ENCODE data around the gene ARHGEF25. TPM values are rescaled to one million over a fixed set of nuclear protein-coding genes. Genes with fewer than 3 reads are reported as not detected.

Gene ARHGEF25
- total RNA-seq, 2 donors from 2014 or later: 2.4 to 12.8 TPM

- Histone ChIP-seq H3K27ac (no peak overlapping the region), H3K4me1 (no peaks in the 10 kb centered on the region), H3K9ac (ENCODE audit: low read depth in 2 of 2, low read length in 2 of 2) (no peak overlapping the region), H3K36me3 (no peaks in the 10 kb centered on the region), H3K9me3 (no peaks in the 10 kb centered on the region), H3K4me3 (no peak overlapping the region), H3K27me3 (no peaks in the 10 kb centered on the region)
- no peak for TF ChIP-seq CTCF (IDR thresholded peaks at IDR 0.05)
- intact Hi-C loops (cut with DNase I): no loop called here
- no peak for DNase-seq
Measured at GRCh38 chr12:57579011-57579410, 32.2 kb upstream of the ARHGEF25 start.

- Histone ChIP-seq H3K27me3 (no peaks in the 10 kb centered on the region), H3K36me3 (no peaks in the 10 kb centered on the region), H3K4me3 (no peak overlapping the region), H3K27ac (no peak overlapping the region), H3K9ac (ENCODE audit: low read depth in 2 of 2, low read length in 2 of 2) (no peak overlapping the region), H3K9me3 (no peaks in the 10 kb centered on the region), H3K4me1 (no peaks in the 10 kb centered on the region)
- intact Hi-C loops (cut with DNase I): loop anchor here (5.0 kb wide), 1 partner anchor 112 kb away; the partner anchor contains the start of gene OS9
- TF ChIP-seq CTCF (IDR thresholded peaks at IDR 0.05): no peak
- DNase-seq: no peak
Measured at GRCh38 chr12:57579677-57580465, 31.4 kb upstream of the ARHGEF25 start.

- Histone ChIP-seq H3K4me3 (no peak overlapping the region), H3K4me1 (no peaks in the 10 kb centered on the region), H3K36me3 (no peaks in the 10 kb centered on the region), H3K27ac (no peak overlapping the region), H3K9ac (ENCODE audit: low read depth in 2 of 2, low read length in 2 of 2) (no peak overlapping the region), H3K9me3 (no peaks in the 10 kb centered on the region), H3K27me3 (no peaks in the 10 kb centered on the region)
- no peak for DNase-seq
- TF ChIP-seq CTCF (IDR thresholded peaks at IDR 0.05): no peak
- intact Hi-C loops (cut with DNase I): loop anchor here (5.0 kb wide), 1 partner anchor 112 kb away; the partner anchor contains the start of gene OS9
Measured at GRCh38 chr12:57580466-57580795, 30.8 kb upstream of the ARHGEF25 start.

GRCh38 chr12:57581802-57582201 lies 29.4 kb upstream of the ARHGEF25 start:
- H3K9ac ChIP-seq (ENCODE audit: low read depth in 2 of 2, low read length in 2 of 2): no peak overlapping the region
- no peak overlapping the region for H3K4me3 ChIP-seq
- no peak overlapping the region for H3K27ac ChIP-seq
- TF ChIP-seq CTCF (IDR thresholded peaks at IDR 0.05): no peak
- H3K27me3 ChIP-seq: no peaks in the 10 kb centered on the region
- intact Hi-C loops (cut with DNase I): loop anchor here (2.0 to 5.0 kb wide), 2 partner anchors 39 to 110 kb away; partner anchors contain the start of gene OS9
- DNase-seq: no peak
- H3K36me3 ChIP-seq: no peaks in the 10 kb centered on the region
- H3K4me1 ChIP-seq: no peaks in the 10 kb centered on the region
- H3K9me3 ChIP-seq: no peaks in the 10 kb centered on the region

- H3K36me3 ChIP-seq: no peaks in the 10 kb centered on the region
- H3K9me3 ChIP-seq: no peaks in the 10 kb centered on the region
- no peak overlapping the region for H3K9ac ChIP-seq (ENCODE audit: low read depth in 2 of 2, low read length in 2 of 2)
- no peak overlapping the region for H3K4me3 ChIP-seq
- intact Hi-C loops (cut with DNase I): loop anchor here (2.0 to 5.0 kb wide), 2 partner anchors 38 to 110 kb away; partner anchors contain the start of gene OS9
- no peaks in the 10 kb centered on the region for H3K27me3 ChIP-seq
- H3K27ac ChIP-seq: no peak overlapping the region
- no peaks in the 10 kb centered on the region for H3K4me1 ChIP-seq
- TF ChIP-seq CTCF (IDR thresholded peaks at IDR 0.05): no peak
- DNase-seq: no peak
Measured at GRCh38 chr12:57582440-57582839, 28.8 kb upstream of the ARHGEF25 start.

Measured in colonic mucosa (tissue), 4 donors.